ENCODE data around the gene TPMT. TPM values are rescaled to one million over a fixed set of nuclear protein-coding genes. Genes with fewer than 3 reads are reported as not detected.

TPMT gene
- total and polyA plus RNA-seq, 9 donors, result 4.2 to 11.5 (median 5.4) TPM

DNA sequence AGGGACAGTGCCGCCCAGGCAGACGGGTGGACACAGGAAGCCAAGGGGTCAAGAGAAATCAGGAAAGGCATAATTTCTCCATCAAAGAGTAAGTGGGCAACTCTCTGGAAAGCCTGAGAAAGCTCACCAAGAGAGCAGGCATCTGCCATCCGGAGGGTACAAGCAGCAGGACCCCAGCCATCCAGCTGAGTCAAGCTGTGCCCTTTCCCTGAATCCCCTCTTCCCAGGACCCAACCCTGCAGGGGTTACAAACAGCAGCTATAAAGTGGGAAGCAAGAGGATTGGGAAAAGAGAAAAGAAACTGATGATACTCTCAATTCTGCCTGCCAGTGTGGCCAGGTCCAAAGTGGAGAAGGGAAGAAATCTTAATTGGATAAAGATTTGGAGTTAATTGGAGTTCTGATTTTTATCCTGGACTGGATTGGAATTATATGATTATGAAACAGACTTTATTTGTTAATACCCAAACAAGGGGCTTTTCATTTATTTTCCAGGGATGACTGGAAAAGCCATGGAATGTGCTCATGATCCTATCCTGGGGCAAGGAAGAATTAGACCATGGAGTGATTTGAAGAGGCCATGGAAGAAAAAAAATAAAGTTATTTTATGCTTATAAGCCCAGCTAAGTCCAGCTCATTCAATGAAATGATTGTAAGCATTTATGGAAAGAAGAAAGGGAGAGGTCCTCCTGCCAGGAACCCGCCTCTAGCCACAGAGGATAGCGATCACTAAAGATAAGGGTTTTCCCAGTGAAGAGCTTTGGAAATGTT, 67.3 kb downstream of the TPMT start:
- Histone ChIP-seq H3K36me3 (no peaks in the 10 kb centered on the region), H3K4me3 (no peak overlapping the region), H3K27ac (no peak overlapping the region), H3K9me3 (no peaks in the 10 kb centered on the region), H3K4me1 (ENCODE audit: insufficient read depth) (no peaks in the 10 kb centered on the region), H3K27me3 (no peaks in the 10 kb centered on the region)
- TF ChIP-seq POLR2A (IDR thresholded peaks at IDR 0.05), result no peak
- TF ChIP-seq EP300 (IDR thresholded peaks at IDR 0.05), result no peak
- TF ChIP-seq, protein P1, sequence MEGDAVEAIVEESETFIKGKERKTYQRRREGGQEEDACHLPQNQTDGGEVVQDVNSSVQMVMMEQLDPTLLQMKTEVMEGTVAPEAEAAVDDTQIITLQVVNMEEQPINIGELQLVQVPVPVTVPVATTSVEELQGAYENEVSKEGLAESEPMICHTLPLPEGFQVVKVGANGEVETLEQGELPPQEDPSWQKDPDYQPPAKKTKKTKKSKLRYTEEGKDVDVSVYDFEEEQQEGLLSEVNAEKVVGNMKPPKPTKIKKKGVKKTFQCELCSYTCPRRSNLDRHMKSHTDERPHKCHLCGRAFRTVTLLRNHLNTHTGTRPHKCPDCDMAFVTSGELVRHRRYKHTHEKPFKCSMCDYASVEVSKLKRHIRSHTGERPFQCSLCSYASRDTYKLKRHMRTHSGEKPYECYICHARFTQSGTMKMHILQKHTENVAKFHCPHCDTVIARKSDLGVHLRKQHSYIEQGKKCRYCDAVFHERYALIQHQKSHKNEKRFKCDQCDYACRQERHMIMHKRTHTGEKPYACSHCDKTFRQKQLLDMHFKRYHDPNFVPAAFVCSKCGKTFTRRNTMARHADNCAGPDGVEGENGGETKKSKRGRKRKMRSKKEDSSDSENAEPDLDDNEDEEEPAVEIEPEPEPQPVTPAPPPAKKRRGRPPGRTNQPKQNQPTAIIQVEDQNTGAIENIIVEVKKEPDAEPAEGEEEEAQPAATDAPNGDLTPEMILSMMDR (IDR thresholded peaks at IDR 0.05), result no peak
- WGBS, 3 donors, result 82 to 89% (median 84%) methylated on average over 5 of the region's 5 CpGs
- intact Hi-C loops (cut with DNase I), result no loop called here
- DNase-seq, result no peak

DNA sequence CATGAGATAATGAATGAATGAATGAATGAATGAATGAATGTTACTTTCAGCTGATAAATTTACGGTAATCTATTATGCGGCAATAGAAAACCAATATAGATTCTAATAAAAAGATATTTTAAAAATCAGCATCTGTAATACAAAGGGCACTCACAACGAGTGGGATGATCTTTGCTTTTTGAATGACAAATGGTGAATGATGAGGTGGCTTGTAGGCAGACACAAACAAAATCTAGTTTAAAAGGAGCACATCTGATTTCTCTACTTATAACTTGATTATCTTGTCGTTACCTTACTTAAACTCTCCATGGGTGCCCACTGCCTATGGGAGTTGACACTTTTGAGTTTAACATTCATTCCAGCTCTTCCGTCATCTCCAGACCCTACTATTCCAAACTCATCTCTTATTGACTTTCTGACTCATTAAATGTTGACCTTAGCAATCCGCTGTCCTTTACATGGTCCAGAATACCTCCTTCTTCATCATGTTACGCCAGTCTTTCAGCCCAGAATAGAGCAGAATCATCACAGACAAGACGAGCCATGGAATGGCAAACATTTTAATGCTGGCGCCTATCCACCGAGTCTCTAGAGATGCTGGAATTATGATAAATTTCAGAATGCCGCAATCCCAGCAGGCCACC, 73.7 kb downstream of the TPMT start:
- WGBS, 3 donors, result 81 to 84% (median 82%) methylated on average over 11 of the region's 11 CpGs
- intact Hi-C loops (cut with DNase I), result loop anchor here in 1 of 4 donors (2.0 kb wide), 1 partner anchor 50 kb away; no protein-coding TSS in a partner anchor
- no peak for DNase-seq
- TF ChIP-seq, protein P1 (IDR thresholded peaks at IDR 0.05), result no peak
- TF ChIP-seq POLR2A (IDR thresholded peaks at IDR 0.05) (no peak), EP300 (IDR thresholded peaks at IDR 0.05) (no peak)
- H3K27me3 ChIP-seq, result no peaks in the 10 kb centered on the region
- no peak overlapping the region for H3K4me3 ChIP-seq
- H3K9me3 ChIP-seq, result no peaks in the 10 kb centered on the region
- no peaks in the 10 kb centered on the region for H3K4me1 ChIP-seq (ENCODE audit: insufficient read depth)
- H3K36me3 ChIP-seq, result no peaks in the 10 kb centered on the region
- no peak overlapping the region for H3K27ac ChIP-seq

DNA sequence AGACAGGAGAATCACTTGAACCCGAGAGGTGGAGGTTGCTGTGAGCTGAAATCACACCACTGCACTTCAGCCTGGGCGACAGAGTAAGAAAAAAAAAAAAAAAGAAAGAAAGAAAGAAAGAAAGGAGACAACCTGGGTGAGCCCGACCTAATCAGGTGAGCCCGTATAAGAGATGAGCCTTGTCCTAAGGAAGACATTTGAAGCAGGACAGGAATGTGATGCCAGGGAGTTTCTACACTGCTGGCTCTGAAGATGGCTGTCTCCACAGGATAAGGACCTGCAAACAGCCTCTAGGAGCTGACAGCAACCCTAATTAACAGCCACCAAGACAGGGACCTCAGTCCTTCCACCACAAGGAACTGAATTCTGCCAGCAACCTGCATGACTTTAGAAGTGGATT, 74.3 kb downstream of the TPMT start:
- WGBS, 3 donors, result 88 to 95% (median 93%) methylated on average over 4 of the region's 4 CpGs
- H3K4me1 ChIP-seq (ENCODE audit: insufficient read depth), result no peaks in the 10 kb centered on the region
- no peak overlapping the region for H3K4me3 ChIP-seq
- H3K9me3 ChIP-seq, result no peaks in the 10 kb centered on the region
- TF ChIP-seq POLR2A (IDR thresholded peaks at IDR 0.05) (no peak), EP300 (IDR thresholded peaks at IDR 0.05) (no peak)
- TF ChIP-seq, protein P1 (IDR thresholded peaks at IDR 0.05), result no peak
- intact Hi-C loops (cut with DNase I), result loop anchor here in 1 of 4 donors (2.0 kb wide), 1 partner anchor 50 kb away; no protein-coding TSS in a partner anchor
- DNase-seq, result no peak
- H3K27me3 ChIP-seq, result no peaks in the 10 kb centered on the region
- no peaks in the 10 kb centered on the region for H3K36me3 ChIP-seq
- H3K27ac ChIP-seq, result no peak overlapping the region

DNA sequence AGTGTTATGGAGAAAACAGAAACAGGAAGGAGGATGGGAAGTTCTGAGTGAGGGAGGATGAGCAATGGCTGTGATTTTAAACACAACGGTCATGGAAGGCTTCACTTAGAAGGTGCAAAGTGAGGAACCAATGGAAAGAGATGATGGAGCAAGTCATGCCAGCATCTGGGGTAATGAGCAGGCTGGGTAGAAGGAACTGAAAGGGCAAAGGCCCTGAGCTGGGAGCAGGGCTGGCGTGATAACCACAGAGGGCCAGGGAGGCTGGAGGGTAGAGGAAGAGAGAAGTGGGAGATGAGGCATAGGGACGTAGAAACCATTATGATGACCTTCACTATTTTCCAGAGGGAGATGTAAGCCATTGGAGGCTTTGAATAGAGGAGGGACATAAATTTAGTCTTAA, 76.0 kb downstream of the TPMT start:
- H3K36me3 ChIP-seq, result no peaks in the 10 kb centered on the region
- intact Hi-C loops (cut with DNase I), result no loop called here
- WGBS, 3 donors, result 73 to 86% (median 76%) methylated on average over 3 of the region's 3 CpGs
- no peaks in the 10 kb centered on the region for H3K9me3 ChIP-seq
- H3K27ac ChIP-seq, result no peak overlapping the region
- no peak for DNase-seq
- H3K4me3 ChIP-seq, result no peak overlapping the region
- no peaks in the 10 kb centered on the region for H3K27me3 ChIP-seq
- H3K4me1 ChIP-seq (ENCODE audit: insufficient read depth), result no peaks in the 10 kb centered on the region
- TF ChIP-seq, protein P1 (IDR thresholded peaks at IDR 0.05), result no peak
- TF ChIP-seq EP300 (IDR thresholded peaks at IDR 0.05), result no peak
- TF ChIP-seq POLR2A (IDR thresholded peaks at IDR 0.05), result no peak

Other genes with a start within 250 kb of the TPMT start
- gene KIF13A, start 167.4 kb downstream of the TPMT start, total RNA-seq, result 10 to 100 TPM; 19.6 to 44.4 (median 38.3) TPM
- 10 to 100 TPM; 18.4 to 38.0 TPM for gene KIF13A, start 167.4 kb downstream of the TPMT start, polyA plus RNA-seq
- gene NHLRC1, start 32.4 kb downstream of the TPMT start, total RNA-seq, result 1 to 10 TPM in 4 of 7 donors, under 1 TPM in 3; 0.46 to 1.7 (median 1.2) TPM
- gene NHLRC1, start 32.4 kb downstream of the TPMT start, polyA plus RNA-seq, result 1 to 10 TPM in 1 of 2 donors, under 1 TPM in 1; 0.88 to 1.7 TPM
- gene KDM1B, start 345 bp upstream of the TPMT start, total RNA-seq, result 10 to 100 TPM in 6 of 7 donors, 1 to 10 TPM in 1; 9.3 to 21.7 (median 13.7) TPM
- 10 to 100 TPM in 1 of 2 donors, 1 to 10 TPM in 1; 4.7 to 14.0 TPM for gene KDM1B, start 345 bp upstream of the TPMT start, polyA plus RNA-seq
- gene DEK, start 109.5 kb upstream of the TPMT start, total RNA-seq, result 100 to 1,000 TPM in 2 of 7 donors, 10 to 100 TPM in 5; 63.5 to 143 (median 79.1) TPM
- 10 to 100 TPM; 54.1 to 55.5 TPM for gene DEK, start 109.5 kb upstream of the TPMT start, polyA plus RNA-seq
- 10 to 100 TPM in 2 of 7 donors, 1 to 10 TPM in 5; 2.5 to 18.7 (median 4.9) TPM for gene RNF144B, start 232.3 kb upstream of the TPMT start, total RNA-seq
- 1 to 10 TPM; 3.0 to 4.0 TPM for gene RNF144B, start 232.3 kb upstream of the TPMT start, polyA plus RNA-seq